Stimulated activated CD4-positive, alpha-beta T cell treated with anti-CD3 and anti-CD28 coated beads, TNF-alpha, amount 100 ng/mL, for 24 hours (primary cell): Measurements from ENCODE around the gene NDUFB8.
"Not testable (repeated sequence)": the region's sequence is repeated elsewhere in the genome, so short reads cannot be mapped to it uniquely, and the experiment has no call there.

Source experiments
- DNase-seq, 3 experiments: peaks; one replicate each; pipeline ENCODE4 v3.0.0-alpha.2; 2020; ENCODE audit warnings: low read depth in 3 of 3

NDUFB8 gene

DNA sequence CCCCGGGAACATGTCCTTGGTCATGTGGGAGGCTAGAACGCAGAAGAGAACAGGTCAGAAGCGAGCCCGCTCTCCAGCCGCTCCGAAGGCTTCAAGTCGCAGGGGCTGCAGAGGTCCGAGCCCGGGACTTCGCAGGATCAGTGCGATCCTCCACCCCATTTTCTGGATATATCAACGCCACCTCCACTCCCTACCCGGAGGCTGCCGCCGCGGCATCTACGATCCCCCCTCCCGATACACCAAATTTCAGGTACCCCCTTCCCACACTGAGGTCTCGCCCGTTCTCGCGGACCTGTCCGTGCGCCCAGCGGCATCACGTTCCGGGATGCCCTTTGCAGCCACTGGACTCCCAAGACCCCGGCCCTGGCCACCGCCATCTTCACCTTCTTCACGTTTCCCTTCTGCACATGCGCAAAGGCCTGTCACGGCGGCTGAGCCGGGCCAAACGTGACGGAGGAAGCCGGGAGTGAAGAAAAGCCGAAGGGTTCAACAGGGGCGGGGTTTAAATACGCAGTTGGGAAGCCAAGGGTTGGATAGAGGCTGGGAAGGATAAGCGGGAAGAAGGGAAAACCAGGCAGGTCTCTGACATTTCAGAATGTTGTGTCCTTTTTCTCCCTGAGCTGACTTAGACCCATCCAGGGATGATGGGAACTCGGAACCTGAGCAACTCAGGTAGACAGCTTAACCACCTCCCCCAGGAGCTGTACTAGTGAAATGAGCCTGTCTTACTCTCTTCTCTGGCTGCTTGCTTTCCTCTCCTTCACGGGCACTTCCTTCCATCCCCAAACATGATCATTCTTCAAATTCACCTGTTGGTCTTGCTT is at the start of gene NDUFB8:
NDUFB8 (minus strand) TSS at position 397 of the 824 bp plus-strand sequence; CDS start at position 377, 20 bp downstream.
- peak; percentile 79 to 86 (median 85) for DNase-seq

DNA sequence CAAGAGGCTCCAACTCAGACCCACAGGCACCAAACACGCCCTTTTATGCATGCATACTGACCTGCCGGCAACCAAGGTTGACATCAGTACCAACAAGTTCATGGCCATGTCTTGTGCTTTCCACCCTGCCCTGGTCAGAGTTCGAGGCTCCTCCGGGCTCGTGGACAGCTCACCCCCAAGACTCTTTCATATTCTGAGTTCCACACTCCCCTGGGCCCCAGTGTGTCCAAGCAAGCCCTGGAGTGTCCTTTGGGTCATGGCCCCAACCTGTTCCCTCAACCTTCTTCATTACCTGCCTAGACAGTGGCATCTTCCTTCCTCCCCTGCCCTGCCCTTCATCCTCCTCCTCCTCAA is 46.6 kb upstream of the NDUFB8 start:
- DNase-seq, result no peak

DNA sequence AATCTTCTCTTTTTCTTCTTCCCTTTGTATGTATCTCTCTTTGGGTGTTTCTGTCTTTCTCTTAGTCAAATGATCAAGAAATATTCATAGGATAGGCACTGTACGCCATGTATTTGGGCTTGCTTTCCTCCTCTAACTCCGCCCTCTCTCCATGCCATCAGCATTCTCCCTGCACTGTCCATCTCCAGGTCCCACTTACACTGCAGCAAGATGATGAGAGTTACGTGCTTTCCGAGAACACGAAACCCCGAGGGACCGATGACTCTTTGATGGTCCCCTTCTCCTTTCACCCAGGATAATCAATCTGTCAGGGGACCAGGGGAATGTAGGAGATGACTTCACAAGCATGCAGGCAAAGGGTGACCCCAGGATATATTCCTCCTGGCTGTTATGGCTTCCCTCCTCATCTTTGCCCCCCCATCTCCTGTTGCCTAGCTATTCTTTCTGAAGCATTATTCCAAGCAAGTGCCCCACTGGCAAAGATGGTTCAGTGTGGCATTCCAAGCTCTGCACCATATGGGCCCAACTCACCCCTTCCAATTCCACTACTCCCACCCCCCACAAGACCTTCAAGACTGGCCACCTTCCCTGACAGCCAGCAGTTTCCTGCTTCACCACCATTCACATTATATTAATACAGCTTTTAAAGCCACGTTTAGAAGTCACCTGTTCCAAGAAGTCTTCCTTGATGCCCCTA is 46.1 kb upstream of the NDUFB8 start:
- DNase-seq, result no peak

DNA sequence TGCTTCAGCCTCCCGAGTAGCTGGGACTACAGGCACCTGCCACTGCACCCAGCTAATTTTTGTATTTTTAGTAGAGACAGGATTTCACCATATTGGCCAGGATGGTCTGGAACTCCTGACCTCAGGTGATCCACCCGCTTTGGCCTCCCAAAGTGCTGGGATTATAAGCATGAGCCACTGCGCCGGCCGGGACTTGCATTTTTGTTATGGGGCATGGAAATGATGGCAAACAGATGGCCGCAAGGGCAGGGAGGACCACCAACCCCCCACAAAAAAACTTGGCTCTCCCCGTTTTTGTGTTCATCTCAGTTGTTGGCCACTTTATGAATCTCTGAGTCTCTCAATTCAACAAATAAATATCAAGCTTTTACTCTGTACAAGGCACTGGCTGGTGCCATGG is 45.5 kb upstream of the NDUFB8 start:
- not testable (repeated sequence) for DNase-seq

DNA sequence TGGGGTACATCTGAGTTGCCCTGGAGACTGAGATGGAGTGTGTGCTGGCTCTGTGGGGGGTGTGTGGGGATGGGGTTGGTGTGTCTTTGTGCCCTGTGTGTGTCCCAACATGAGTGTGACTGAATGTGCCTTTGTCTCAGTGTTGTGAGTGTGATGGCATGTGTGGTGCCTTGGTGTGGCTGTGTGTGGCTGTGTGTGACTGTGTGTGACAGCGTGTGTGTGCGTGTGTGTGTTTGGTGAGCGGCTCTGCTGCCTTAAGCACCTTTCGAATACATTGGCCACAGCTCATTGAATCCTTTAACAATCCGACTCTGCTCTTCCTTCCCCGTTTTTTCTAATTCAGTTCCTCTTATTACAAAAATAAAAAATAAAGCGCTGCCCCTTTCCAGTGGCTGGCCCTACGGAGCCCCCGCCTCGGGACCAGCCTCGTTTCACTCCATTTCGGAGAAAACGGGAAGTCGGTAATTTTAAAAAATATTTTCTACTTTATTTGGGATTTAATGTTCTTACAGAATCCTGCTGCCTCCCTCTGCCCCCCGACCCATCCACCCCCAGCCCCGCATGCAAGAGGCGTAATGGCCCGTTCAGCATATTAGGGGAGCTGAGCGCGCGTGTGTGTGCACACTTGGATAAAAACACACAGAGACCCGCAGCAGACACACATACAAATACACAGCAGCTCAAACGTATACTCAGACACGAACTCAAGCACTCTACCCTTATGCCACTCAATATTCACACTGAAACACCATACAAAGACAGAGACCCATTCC is 41.6 kb upstream of the NDUFB8 start:
- DNase-seq, result no peak

DNA sequence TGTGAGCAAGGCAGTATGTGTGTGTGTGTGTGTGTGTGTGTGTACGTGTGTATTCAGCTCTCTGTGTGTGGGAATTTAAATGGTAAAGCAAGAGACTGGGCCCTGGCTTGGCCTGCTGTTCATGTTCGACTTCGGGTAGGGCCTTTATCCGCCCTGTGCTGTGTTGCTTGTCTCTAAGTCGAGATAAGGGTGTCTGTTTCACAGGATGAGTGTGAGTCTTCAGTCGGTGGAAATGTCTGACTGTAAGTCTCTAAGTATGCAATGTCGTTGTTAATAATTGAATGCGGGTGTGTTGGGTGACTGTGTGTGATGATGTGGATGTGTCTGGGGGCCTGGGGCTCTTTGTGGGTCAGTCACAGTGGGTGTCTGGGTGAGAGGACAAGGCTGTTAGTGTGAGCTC is 40.8 kb upstream of the NDUFB8 start:
- no peak for DNase-seq

DNA sequence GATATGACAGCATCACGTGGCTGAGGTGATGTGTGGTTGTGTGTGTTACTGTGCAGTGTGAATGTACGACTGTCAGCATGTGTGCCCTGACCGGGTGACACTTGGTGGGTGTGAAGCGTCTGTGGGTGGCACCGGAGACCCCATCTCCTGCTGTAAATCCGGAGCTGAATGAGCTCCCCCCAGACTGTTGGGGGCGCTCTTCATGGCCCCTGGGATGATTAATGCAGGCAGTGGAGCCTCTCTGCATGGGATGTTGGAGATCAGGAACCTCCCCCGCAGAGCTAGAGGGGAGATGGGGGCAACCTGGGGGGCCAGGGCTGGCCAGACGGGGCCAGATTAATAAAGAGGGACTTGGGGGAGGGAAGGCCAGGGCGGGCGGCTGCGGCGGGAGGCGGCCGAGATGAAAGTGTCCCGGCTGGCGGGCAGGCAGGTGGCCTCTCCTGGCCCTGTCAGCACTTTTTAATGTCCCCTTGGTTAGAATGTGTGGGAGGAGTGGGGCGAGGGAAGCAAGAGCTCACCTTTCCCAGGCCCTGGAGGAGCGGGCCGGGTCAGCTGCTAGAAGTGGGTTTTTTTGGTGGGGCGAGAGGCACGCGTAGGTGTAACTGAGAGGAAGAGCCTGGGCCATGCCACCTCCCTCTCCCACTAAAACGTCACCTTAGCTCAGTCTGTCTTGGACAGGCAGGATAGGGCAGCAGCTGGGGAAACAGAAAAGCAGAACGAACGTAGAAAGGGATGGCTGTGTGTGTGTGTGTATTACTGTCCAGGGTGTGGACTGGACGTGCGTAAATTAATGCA is 40.2 kb upstream of the NDUFB8 start:
- no peak for DNase-seq

DNA sequence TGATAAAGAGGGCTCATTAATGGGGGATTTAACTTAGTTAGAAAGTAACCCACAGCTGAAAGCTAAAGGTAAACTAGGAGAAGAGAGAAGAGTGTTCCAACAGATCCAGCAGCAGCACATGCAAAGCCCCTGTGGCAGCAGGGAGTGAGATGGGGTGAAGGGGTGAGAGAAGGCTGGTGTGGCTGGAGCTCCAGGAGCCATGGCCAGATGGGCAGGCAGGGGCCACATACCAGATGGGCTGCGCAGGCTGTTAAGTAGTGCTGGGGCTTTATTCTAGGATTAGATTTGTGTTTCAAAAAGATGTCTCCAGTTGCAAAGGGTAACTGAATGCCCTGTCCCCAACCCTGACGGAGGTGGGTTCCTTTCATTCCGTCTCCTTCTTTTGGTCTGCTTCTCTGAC is 39.2 kb upstream of the NDUFB8 start:
- DNase-seq, result no peak

DNA sequence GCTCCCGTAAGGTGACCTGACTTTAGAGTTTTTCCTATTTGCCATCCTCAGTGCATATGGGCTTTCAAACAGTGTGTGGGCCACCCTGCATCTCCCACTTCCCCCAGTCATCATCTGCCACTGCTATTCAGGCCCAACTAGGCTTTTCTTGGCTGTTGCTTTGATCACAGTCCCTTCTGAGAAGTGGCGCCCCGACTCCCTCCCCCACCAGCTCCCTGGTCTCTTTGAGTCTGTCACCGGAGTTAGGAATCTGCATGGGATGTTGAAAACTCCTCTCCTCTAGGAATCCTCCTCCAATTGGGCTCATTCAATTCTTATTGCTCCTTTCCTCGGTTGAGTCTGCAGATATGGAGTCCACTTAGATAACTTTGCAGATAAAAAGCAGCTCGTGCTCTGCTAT is 38.2 kb upstream of the NDUFB8 start:
- DNase-seq, result no peak

DNA sequence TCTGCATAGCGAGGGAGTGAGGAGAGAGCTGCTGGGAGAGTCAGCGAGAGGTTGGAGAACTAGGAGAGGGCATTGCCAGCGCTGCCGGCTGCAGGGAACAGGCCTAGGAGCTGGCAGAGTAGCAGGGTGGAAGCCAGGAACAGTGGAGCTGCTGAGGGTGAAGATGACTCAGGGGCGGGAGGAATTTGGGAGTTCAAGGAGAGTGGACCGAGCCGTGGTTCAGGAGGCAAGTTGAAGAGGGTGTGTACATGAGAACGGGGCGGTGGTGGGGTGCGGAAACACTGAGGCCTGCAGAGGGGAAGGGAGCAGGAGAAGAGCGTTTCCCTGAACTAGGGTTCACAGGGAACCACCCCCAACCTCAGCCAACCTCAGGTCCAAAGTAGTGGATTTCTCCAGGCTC is 37.6 kb upstream of the NDUFB8 start:
- no peak for DNase-seq

DNA sequence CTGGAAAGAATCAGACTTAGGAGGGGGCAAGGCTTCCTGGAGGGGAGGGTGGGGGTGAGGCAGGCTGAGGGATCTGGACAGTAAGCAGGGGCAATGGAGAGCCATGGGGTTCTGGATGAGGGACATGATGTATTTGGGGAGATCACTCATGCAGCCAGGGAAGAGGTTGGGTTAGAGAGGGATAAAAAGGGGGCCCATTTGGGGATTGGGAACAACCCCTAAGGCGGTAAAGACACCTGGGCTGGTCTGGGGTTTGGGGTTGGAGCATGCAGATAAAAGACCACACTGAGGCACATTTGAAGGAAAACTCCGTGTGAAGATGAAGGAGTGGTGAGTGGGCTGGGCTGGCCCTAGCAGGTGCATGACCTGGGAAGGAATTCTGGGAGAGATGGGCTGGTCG is 36.9 kb upstream of the NDUFB8 start:
- no peak for DNase-seq

DNA sequence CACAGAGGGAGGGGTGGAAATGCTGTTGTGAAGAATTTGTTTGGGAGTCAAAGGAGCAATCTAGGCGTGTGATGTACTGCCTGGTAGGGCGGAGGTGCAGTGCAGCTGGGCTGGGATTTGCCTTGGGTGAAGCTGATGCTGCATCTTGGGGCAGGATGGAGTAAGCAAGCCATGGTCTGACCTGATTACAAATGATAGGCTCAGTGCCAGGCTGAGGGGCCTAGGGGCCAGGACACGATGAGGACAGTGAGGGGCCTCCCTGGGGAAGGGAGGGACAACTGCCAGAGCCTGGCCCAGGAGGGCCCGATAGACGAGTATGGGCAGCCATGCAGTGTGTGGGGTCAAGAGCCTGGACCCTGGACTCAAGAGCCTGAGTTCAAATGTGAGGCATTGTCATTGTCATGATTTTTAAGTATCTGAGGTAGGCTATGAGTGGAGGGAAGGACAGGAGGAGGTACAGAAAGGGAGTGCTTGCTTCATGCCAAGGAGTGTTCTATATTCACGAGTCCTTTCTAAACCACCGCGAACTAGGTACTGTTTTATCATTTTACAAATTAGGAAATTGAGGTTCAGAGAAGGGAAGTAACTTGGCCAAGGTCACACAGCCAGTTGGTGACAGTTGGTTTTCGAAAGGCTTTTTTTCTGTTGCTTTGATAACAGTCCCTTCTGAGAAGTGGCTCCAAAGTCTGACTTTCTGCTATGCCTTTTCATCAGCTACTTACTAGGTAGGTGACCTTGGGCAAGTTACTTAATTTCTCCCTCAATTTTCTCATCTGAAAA is 35.7 kb upstream of the NDUFB8 start:
- DNase-seq, result no peak

DNA sequence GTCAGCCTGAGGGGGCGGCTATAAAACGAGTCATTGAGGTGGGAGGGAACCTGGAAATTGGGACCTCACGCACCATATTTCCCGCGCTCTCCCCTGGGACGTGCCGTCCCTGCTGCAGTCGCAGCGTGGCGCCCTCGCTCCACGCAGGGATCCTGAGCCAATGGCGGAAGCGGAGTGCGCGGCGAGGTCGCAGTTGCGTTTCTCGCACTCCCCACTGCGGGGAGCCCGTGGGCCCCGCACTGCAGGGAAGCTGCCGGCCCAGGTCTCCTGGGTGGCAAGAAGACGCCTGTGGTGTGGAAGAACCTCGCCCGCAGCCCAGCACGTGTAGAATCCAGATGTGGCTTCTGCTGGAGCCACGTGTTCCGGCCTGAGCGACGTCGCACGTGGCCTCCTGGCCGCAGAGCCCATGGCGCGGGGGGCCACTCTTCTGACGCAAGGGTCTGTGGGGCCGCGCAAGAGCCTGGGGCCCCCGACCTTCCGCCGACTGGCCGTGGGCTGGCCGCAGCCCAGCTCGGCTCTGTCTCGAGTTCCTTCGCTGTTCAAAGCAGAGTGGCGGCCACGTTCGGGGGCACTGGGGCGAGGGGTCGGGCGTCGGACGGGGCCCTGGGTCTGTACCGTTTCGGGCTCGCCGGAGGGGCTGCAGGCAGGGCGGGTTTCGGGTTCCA is 32.5 kb upstream of the NDUFB8 start:
- peak; percentile 59 to 77 (median 65) for DNase-seq

DNA sequence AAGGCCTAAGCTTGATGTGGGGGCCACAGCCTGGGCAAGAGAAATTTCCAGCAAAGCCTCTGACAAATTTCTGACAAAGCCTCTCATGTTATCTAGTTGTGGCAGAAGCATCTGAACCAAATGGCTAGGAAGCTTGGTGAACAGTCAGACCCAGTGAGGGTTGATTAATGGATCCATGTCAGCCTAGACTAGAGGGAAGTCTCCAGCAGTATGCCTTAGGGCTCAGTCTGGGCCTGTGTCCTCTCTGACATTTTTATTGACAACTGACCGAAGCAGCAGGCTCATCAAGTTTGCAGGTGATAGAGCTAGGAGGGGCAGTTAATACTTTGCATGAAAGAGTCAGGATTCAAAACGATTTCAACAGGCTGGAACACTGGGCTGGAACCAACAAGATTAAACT is 31.3 kb upstream of the NDUFB8 start:
- no peak for DNase-seq

DNA sequence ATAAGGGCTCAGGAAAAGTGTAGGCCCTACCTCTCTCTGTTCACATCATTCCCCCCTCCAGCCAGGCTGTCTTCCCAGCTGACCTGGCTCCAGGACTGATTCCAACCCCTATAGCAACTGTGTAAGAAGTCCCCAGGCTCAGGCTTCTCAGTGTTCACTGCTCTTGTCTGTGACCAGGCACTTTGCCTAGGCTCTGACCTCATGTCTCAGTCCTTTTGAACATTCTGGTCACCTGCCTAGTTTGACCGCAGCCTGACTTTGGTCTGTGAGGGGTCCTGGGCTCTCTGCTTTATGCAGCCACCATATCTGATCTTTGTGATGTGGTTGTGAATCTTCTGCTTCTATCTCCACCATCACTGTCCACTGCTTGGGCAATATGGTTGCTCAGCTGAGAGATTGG is 30.6 kb upstream of the NDUFB8 start:
- no peak for DNase-seq

DNA sequence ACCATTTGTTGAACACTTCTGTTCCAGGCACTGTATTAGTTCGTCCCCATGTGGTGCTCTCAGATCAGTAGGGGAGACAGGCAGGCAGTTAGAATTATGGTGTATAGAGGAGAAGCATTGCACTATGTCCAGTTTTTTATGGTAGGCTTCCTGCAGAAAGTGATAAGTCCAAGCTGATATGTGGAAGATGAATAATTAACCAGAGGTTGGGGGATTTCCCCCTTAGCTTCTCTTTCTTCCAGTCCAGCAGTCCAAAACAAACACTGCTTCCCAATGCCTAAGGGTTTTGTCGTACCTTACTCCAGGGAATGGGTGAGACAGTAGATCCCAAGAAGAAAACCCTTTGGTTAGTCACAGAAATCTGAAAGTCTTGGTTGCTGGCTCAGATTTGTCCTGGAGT is 25.2 kb upstream of the NDUFB8 start:
- no peak for DNase-seq

DNA sequence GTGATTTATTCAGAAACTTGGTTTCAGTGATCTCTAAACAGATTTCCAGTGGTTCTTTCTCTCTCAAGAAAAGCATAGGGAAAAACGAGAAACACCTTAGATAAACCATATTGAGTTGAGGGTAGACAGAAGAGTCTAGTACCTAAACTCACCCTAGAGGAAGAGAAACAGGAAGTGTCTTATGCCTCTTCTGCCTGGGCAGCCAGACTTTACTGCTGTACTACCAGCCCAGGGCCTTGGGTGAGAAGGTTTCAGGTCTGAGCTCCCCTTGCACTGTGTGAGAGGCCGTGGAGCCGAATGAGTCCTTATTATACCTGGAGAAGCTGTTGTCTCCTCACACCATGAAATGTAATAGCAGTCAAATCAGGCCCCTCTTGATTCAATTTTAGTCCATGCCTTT is 24.3 kb upstream of the NDUFB8 start:
- no peak for DNase-seq

DNA sequence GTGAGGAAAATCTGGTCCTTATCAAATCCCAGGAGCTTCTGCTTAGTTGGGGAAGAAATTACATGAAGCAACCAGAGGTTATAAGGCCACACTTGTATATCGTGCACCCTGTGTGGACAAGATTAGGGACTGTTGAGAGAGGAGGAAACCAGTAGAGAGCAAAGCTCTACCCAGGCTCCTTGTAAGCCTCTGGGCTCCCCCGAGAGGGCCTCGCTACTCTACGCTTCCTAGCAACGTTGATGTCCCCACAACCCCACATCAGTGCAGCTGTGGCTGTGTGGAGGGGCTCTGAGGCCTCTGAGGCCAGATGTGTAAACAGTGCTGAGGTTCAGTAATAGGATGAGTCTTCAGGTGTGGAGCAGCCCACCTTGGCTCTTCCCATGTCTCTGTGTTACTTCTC is 22.1 kb upstream of the NDUFB8 start:
- no peak for DNase-seq

DNA sequence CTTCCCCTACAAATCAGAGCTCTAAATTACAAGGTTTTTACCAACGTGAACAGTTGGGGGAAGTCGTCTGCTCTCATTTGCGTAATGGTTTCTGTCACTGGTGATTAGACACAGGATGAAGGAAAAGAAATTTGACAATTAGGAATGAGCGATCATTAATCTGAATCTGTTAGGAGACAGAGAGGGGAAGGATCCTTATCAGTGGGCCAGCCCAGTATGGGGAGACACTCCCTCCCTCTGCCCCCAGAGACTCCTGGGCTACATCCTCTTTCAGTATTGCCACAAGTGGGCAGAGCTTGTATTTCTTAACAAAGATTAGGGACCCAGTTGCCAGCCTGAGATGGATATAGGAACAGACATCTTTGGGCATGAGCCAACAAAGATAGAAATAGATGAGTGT is 21.5 kb upstream of the NDUFB8 start:
- no peak for DNase-seq

DNA sequence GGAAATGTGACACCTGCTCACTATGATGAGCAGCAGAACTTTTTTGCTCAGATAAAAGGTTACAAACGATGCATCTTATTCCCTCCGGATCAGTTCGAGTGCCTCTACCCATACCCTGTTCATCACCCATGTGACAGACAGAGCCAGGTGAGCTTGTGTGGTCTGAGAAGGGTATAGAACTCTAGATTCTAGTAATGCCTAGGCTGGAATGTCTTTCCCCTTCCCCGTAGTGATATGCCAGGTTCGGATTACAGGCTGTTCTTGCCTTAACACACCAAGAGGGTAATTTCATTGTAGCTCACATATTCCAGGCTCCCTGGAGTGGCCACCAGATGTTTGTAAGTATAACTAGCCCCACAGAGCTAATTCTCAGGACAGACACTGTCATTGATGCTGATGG is 15.3 kb upstream of the NDUFB8 start:
- DNase-seq, result no peak

DNA sequence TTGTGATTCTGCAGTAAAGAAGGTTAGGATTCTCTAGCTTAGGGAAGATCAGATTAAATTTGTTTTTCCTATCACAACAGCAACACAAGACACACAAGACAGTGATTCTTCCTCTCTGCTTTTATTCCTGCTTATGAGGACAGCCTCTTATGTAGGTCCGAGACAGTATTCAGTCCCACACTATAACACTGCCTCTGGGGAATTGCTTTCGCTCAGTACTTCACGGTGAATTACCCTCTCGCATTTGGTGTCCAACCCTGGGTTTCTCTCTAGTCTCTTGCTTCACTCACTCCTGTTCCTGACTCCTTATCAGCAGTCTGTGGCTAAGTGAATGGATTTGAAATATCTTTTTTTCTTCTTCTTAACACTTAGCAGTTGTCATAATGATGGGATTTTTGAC is 7.8 kb upstream of the NDUFB8 start:
- DNase-seq, result no peak
